PFSK-1 (cell line): Measurements from ENCODE around the gene NDRG3.

Experiments
- FOXP2 ChIP-seq: optimal IDR thresholded peaks from 2 replicates; pipeline ENCODE3; 2011; ENCODE audit warnings: borderline replicate concordance, control low read depth, inconsistent platforms; ENCODE audit not compliant: insufficient read depth; ENCODE audit errors: extremely low read length, extremely low read depth
- POLR2AphosphoS5 ChIP-seq: IDR thresholded peaks from 2 replicates; pipeline ENCODE4 v1.6.1; 2012; ENCODE audit warnings: low read depth, mild to moderate bottlenecking, control low read depth, low read length, moderate library complexity
- REST ChIP-seq, 2 experiments: IDR thresholded peaks; 2 replicates each; pipeline versions ENCODE4 v1.6.1 to v1.8.0; 2011 to 2012; ENCODE audit warnings: low read depth in 2 of 2, low read length in 2 of 2, control low read depth in 1 of 2, inconsistent platforms in 1 of 2, mild to moderate bottlenecking in 1 of 2, moderate library complexity in 1 of 2; ENCODE audit not compliant: insufficient read depth in 1 of 2
- SIN3A ChIP-seq: IDR thresholded peaks from 2 replicates; pipeline ENCODE4 v1.6.1; 2012; ENCODE audit warnings: mild to moderate bottlenecking, low read length, moderate library complexity, borderline replicate concordance; ENCODE audit not compliant: insufficient read depth
- TAF1 ChIP-seq: IDR thresholded peaks from 2 replicates; pipeline ENCODE4 v1.6.1; 2012; ENCODE audit warnings: low read length, control low read depth, borderline replicate concordance; ENCODE audit not compliant: insufficient read depth

The NDRG3 gene

DNA sequence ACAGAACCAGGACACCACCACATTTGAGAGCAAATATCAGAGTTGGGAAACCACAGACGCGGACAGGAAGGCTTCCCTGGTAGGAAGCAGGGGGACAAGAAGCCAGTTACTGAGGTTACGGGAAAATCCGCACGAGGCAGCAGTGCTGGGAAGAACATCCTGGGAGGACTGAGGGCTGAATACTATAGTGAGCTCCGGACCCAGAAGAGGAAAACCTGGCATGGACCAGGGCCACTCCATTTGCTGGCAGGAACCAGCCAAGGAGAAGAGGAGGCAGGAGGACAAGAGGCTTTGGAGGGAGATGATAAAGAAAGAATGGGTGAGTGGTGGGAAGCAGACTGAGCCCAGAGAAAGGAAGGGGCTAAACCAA lies 33.8 kb upstream of the NDRG3 start:
- TF ChIP-seq TAF1 (no peak), SIN3A (no peak), REST (IDR thresholded peaks at IDR 0.05; ENCODE audit: insufficient read depth in 1 of 2, low read depth in 2 of 2, low read length in 2 of 2) (no peak), POLR2AphosphoS5 (no peak), FOXP2 (no peak)

- TF ChIP-seq REST (IDR thresholded peaks at IDR 0.05; ENCODE audit: insufficient read depth in 1 of 2, low read depth in 2 of 2, low read length in 2 of 2) (no peak), FOXP2 (no peak)
Measured at GRCh38 chr20:36778831-36779655, 33.2 kb upstream of the NDRG3 start.

GRCh38 chr20:36777576-36777975 lies 31.7 kb upstream of the NDRG3 start:
- TF ChIP-seq SIN3A (no peak), FOXP2 (no peak), POLR2AphosphoS5 (no peak; the same call in 1 of the 2 replicates), TAF1 (no peak), REST (IDR thresholded peaks at IDR 0.05; ENCODE audit: insufficient read depth in 1 of 2, low read depth in 2 of 2, low read length in 2 of 2) (no peak)

DNA sequence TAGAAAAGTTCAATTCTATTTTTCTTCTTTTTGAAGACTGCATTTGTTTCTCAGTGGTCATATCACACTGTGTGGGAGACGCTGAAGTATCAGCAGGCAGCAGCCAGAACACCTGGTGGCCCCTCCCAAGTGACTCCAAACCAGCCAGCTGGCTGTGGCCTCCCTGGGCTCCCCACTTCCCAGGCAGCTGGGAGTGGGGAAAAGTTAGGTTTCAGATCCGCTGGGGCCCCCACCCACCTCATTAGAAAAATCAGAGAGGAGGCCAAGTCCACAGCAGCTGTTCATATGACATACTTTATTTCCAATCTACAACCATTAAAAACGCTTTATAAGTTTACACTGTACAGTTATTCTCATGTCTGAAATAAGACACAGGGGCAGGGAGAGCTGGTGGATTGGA lies 31.3 kb upstream of the NDRG3 start:
- TF ChIP-seq REST (IDR thresholded peaks at IDR 0.05; ENCODE audit: insufficient read depth in 1 of 2, low read depth in 2 of 2, low read length in 2 of 2) = no peak
- TF ChIP-seq SIN3A = no peak
- TF ChIP-seq POLR2AphosphoS5 = no peak
- no peak for TF ChIP-seq TAF1
- TF ChIP-seq FOXP2 = no peak
